T-helper 9 cell (primary cell): ENCODE measurements around the gene CDC42BPB.

Experiments
- DNase-seq: peaks from one replicate; pipeline ENCODE4 v3.0.0-alpha.2; 2020

The CDC42BPB gene

DNA sequence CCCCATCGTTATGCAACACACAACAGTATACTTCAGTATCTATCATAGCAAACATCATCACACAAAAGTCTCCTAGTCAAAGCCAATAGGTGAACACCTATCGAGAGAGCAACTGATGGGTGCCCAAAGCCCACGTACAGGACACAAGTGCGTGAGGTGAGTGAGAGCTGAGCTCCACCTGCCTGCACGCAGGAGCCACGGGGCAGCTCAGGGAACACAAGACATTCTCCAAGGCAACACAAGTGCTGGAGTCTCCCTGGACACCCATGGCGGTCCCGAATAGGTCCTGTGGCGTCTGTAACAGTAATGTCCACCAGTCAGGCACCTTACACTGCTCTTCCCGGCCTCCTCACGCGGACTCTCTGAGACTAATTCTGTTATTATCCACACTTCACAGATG, 44.3 kb downstream of the CDC42BPB start:
- no peak for DNase-seq

DNA sequence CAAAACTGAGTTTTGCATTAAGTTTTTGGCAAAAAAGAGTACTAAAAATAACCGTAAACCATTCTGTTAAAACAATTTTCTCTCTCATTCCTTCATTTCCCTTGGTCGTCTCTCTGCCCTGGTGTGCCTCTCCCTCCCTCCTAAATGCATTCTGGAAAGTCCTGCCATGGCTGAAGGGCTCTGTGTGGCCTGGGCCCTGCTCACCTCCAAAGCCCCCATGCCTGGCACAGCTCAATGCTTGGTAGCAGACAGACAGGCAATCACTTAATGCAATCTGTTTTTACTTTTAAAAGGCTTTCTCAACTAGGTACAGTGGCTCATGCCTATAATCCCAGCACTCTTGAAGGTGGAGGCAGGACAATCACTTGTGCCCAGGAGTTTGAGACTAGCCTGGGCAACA, 47.8 kb downstream of the CDC42BPB start:
- DNase-seq: no peak

DNA sequence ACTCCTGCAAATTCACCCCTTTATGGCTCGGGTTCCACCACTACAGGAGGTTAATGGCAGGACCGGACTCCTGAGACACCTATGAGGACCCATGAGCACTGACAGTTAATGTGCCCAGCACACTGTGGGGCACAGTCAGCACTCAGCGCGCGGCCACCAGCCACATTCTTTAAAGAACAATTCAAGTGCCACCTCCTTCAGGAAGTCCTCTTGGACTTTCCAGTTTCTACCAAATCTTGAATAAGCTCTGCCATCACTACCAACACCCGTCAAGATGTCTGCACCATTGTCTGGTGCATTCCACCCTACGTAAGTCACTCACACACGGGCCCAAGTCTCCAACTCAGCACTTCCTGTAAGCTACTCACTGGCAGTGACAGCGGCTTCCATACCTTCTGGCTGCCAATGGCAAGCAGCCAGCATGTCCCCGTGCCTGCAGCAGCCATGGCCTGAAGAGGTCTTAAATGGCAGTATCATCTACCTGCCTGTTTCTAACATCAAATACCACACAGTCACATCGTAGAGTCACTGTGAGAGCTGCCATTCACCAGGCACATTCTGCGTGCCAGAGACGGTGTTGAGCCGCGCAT, 48.5 kb downstream of the CDC42BPB start:
- no peak for DNase-seq

DNA sequence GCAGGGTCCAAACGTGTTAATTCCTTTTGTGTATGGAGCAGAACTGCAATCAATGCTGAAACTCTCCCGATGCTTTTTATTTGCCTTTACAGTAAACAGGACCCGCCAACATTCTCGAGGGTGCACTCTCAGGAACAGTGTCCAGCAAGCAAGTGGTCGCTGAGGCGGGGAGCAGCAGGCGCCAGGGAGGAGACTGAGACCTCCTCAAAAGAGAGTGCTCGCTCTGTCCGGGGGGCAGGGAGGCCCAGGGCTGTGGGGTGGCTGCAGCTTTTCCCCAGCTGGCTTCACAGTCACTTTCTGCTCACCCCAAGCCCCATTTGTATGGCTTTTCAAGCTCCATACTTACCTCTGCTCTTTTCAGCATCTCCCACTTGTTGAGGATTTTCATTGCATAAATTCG, 49.2 kb downstream of the CDC42BPB start:
- DNase-seq: no peak

DNA sequence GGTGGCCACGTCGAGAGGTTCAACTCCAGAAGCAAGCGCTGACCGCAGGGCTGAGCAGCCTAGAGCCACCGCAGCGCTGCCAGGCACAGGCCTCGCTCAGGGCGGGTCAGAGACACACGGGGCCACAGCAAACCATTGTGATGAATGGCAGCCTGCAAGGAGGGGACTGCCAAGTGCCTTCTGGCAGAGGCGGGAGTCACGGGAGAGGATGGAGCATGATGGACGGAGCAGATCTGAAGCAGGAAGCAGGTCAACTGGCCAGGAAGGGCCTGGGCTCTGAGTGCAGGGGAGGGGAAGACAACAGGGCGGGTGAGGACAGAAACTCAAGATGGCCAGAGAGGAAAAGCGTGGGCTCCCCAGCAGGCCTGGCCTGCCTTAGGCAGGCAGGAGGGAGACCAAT, 49.8 kb downstream of the CDC42BPB start:
- DNase-seq: no peak

DNA sequence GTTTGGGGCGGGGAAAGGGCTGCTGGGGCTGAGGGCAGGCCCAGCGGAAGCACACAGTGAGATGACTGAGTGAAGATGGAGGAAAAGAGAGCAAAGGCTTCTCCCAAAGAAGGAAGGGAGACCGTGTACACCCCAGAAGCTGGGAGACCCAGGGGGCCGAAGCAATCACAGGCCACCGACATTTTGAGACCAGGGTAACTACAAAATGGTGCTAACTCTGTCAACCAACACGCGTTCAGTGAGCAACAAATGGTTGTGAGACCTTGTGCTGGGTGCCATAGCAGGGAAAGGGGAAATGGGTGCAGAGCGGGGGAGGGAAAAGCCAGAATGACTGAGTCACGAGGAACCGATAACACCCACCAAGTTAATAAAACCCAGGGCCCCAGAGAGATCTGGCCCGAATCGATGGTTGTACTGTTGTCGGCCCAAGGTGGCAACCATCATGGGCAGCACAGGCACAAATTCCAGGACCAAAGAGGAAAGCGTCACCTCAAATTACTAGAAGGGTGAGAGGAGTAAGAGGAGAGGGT, 50.3 kb downstream of the CDC42BPB start:
- no peak for DNase-seq

DNA sequence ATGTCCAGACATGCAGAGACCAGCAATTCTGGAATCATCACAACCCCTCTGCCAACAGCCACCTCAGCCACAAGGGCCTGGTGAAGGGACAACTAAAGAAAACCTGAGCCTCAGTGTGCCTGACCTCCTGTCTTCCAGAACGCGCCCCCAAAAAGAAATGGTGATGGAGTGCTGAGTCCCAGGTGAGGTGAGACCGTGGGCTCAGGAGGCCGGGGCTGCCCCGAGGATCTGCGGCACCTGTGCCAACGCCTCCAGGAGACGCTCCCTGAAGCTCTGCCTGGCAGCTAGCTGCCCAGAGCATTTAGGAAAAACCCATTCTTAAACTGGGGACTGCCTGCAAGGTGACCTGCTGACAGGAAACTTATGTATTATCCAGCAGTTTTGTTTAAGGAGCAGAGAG, 51.2 kb downstream of the CDC42BPB start:
- DNase-seq: no peak

DNA sequence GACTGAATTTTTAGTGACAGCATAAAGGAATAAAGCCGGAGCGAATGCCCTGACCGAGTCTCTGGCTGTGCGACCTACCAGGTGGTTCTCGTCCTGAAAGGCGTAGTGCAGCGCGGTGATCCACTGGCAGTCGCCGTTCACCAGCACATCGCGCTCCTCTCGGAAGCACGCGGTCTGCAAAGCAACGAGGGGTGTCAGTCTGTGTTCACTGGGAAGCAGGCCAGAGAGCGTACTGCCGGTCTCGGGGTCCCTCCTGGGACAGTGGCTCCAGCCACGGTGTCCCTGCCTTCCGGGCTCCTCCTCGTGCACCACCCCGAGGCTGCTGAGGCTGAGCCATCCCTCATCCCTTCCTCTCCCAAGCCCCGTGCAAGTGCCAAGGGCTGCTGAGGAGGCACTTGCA, 53.5 kb downstream of the CDC42BPB start:
- DNase-seq: no peak

DNA sequence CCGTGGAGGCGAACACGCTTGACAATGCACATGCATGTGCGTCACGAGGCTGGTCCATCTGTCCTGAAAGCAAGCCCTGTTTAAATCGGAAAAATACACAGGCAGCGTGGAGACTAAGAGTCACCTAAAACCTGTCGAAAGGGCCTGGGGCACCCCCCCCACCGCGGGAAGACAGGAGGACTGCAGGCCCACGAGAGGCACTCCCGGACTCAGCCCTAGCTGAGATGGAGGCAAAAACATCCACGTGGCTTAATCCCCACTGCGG, 54.1 kb downstream of the CDC42BPB start:
- no peak for DNase-seq

DNA sequence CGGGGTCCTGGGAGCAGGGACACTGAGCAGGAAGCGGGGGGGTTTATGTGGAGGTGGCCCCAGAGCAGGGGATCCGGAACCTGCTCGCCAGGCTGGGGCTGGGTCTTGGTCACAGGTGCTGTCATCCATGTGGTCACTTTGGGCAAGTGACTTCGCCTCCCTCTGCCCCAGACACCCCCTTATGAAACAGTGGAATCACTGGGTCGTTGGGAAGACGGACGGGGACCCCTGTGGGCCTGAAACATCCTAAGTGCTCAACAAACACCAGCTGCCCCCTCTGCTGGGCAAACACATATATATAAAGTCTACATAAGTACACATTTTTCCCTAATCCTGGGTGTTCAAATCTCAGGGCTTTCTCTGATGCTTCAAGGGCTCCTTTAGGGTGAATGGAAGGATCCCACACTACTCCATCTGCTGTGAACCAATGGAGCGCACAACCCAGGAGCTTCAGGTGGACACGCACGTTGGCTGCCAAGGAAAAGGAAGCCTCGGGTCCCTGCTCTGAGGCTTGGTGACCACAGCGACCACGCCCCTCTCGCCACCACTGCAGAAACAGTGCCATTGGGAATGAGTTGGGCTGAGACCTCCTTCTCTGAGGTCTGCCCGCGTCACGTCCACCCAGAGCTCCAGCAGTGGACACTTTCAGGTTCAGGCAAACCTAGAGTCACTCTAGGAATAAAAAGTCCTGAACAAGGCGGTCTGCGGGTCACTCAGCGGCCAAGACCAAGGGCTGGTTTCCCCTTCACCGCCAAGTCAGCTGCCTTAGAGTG, 54.6 kb downstream of the CDC42BPB start:
- DNase-seq: no peak

DNA sequence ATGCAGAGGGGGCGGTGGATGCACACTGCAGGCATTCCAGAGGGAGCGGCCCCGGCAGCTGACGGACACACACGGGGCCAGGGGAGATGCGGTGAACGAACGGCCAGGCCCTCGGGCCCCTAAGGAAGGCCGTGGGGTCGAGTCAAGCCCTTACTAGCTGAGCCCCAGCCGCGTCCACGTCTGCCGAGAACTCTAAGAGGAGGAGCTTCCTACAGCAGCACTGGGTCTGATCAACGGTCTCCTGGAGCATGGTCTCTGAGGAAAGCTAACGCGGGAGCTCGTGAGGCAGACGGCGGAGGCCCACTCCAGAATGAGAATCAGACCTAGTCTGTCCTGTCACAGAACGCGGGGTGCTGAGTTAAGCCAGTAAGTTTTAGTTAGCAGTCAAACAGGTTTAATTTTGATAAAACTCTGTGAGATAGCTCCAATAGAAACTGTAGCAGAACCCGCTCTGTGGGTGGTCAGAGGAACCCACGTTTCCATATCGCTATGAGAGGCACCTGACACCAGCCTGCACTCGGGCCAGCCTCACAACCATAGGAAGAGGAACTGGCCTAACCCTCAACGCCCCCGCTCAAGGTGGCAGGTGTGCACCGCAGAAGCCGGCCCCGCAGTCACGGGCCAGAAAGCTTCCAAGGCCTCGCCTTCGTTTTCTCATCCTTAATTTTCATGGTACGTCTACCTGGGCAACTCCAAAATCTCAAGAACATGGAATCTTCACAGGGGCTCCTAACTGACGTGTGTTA, 55.5 kb downstream of the CDC42BPB start:
- no peak for DNase-seq

DNA sequence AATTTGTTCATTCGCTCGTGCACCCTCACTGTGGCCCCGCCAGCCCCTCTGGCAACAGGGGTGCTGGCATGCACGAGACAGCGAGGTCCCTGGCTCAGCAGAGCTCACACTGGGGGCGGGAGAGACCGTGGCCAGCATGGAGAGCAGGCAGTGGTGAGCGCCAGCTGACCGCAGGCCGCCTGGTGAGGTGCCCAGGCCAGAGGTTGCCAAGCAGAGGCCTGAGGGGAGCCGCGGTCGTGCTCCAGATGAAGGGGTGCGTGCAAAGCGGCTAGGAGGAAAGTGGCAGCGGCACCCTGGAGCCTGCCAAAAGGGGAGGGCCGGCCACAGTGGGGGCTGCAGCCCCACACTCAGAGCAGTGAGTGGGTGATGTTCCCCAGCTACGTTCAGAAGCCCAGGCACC, 56.1 kb downstream of the CDC42BPB start:
- DNase-seq: no peak

DNA sequence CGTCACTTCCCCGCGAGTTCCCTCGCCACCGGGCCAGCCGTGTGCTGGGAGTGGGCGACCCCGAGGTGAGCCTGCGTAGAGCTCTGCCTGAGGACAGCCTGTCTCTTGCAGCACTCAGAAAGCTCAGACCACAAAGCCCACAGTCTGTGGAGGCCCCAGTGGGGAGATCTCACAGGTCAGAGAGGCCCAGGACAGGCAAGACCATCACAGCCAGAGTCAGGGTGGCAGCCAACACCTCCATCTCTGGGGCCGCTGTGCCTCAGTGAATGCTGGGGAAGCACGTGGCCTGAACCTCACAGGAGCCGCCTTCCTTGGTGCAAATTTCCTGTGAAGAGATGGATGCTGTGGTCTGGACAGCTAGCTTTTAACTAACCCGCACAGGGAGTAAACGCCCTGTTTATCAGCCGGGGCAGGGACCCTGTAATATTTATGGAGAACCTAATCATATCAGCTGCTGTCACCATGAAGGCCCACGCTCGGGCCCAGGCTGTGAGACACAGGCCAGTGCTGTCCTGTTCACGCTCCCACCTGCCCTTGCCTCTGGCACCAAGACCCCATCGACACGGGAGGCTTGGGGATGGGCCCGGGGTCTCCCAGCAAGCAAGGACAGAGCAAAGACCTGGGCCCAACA, 56.9 kb downstream of the CDC42BPB start:
- no peak for DNase-seq

DNA sequence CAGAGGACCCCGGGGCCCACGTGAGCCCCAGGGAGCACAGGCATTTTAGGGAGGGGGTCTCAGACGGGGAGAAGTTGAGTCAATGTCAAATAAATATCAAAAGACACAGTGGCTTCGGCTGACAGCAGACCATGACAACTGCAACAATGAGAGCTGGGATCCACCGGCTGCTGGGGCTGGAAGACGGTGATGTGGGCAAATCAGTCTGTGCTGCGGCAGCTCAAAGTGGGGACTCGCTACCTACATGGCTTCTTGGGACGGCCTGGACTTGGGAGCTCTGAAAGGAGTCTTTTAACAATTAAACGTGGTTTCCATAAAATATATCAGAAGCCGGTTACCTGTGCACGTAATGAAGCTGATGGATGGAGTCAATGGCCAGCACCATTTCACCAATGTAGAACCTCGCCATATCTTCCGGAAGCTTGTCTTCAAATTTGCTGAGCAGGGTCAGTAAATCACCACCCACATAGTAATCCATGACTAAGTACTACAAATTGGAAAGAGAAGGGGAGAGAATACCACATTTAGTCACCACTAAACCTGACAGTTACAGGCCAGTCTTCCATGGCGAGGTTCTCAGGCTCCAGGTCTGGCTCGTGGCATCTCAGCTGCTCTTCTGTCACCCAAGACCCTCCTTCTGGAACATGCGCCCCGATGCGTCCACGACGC, 58.0 kb downstream of the CDC42BPB start:
- no peak for DNase-seq

DNA sequence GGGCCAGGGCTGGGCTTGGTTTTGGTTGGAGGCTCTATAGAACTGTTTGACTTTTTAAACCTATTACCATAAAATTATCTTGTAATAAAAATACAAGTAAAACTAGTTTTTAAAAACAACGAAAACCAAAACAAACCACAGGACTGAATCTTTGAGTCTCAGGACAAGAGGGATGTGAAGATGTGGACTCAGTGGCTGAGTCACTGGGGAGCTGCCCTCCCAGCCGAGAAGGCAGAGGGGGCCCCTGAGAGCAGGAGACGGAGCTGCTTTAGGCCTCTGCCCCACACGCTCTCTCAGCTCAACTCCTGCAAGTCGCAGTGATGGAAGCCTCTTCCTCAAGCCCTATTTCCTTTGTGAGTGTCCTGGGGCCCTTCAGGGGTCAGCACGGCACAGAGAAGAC, 59.0 kb downstream of the CDC42BPB start:
- no peak for DNase-seq

DNA sequence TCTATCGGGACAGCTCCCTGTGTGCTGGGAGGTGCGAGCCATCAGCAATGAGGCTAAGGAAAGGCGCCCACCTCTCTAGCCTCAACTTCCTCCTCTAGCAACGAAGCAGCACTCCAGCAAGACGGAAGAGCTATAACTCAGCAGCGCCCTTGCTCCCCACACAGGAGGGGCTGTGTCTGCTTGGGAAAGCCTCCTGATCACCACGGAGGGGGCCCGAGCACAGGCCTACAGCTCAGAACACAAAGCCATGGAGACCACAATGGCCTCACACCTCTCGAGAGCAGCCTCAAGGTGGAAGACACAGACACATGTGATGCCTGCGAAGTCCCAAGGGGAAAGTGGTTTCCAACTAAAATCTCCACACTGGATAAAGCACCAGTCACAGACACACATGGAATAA, 60.4 kb downstream of the CDC42BPB start:
- DNase-seq: no peak

DNA sequence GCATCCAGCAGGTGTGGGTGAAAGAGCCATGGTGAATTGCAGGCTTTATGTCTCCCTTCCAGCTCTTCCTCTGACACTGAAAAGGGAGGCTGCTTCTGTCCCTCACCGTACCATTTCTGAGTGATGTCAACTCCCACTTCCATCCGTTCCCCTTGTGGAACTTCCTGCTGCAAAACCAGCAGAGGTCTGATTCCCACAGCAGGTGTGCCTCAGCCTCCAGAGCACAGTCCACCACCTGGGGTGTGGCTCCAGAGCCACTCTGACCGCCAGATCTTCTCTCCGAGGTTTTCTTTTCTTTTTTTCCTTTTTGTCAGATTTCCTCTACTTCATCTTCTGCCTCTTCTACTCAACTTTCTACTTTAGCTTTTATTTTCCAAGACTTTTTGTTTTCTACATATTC, 62.7 kb downstream of the CDC42BPB start:
- no peak for DNase-seq

DNA sequence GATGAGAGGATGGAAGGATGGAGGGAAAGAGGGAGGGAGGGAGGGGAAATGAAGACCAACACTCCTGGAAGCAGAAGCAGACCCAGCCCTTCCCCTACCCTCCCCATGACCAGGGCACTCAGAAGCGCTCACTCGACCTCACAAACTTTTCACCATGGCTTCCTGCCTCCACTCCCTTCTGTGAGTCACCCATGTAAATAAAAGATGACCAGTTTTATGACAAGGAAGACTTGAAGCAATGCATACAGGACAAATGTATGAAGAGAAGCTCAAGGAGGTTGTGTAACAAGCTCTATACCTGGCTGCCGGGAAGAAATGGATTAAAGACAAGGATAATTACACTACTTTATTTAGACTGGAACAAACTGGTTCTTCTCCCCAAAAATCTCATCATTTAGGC, 63.8 kb downstream of the CDC42BPB start:
- DNase-seq: no peak

DNA sequence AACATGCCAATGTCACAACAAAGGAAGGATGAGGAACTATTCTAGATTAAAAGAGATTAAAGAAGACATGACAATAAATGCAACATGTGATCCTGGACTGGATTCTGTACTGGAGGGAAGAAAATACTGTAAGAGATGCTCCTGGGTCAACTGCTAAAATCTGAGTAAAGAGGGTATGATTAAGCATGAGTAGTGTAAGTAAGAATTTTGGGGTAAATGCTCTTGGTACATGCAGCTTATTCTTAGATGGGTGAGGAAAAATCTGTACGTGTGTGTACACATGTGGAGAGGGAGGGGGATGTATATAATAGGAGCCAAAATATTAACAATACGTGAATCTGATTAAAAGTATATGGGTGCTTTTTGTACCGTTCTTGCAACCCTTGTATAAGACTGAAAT, 66.0 kb downstream of the CDC42BPB start:
- no peak for DNase-seq

DNA sequence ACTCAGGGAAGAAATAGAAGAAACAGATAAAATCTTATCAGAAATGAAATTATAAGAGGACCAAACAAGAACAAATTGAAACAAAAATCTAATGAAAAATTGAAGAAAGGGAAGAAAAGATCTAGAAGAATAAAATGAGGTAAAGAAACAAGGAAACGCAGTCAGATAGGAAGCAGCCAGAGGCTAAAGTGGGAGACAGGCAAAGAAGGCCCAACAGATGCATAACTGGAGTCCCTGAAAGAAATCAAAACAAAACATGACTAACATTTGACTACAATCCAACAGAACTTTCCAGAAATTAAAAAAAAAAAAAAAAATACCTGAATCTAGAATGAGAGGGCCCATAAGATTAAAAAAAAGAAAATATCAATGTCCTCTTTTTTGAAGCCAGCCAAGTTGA, 69.3 kb downstream of the CDC42BPB start:
- no peak for DNase-seq

DNA sequence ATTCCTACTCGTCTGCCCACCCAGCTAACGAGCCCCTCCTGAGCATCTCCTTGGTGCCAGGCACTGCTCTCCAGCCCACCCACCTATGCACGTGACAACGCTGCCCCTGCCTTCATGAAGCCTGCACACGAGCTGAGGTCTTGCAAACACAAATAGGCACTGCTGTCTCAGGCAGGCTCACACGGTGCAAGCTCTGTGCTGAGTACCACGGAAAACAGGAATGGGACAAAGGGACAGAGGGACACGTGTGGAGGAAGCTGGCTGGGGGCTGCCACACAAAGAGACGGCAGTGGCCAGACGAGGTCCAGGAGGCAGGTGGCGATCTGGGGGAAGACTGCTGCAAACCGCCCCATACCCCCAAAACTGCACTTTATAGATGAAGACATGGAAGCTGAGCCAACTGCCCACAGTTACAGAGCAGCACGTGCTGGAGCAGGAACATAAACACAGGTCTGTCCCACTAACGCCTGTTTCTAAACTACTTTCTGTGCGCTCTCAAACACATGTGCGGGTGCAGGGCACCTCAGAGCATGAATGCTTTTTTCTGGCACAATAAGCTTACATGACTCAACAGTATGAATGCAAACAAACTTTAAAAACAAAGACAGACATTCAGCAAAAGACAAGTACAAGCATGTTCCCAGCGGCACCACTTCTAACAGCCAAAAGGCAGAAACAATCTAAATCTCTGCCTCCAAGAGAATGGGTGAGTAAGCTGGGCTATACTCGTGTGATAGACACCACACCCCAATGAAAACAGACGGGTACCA, 70.4 kb downstream of the CDC42BPB start:
- no peak for DNase-seq

DNA sequence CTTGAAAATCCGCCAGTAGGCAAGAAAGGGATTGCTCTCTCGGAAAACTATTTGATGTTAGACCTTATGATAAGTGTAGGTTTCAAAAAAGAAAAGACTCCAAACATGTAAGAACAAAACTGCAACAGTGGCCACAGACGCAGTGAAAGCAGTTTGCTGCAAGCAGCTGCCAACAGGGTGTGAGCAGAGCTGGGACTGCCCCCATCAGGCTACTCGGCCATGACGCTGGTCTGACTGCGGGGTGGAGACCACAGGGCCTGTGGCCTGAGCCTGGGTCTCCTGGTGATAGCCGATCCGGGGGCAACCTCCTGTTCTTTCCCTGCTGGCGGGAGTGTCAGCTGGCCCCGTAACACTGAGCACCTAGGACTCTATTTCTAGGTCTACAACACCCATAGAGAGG, 71.7 kb downstream of the CDC42BPB start:
- no peak for DNase-seq
